Measurements from ENCODE around the gene LHFPL2. TPM values are rescaled to one million over a fixed set of nuclear protein-coding genes. Genes with fewer than 3 reads are reported as not detected.

LHFPL2 gene
- total and polyA plus RNA-seq, 2 donors (not counting 1 experiment from before 2014, with no cell fraction given), result 3.8 to 35.5 TPM

- ATAC-seq (ENCODE audit: low read depth) (no peak), DNase-seq (no peak)
- H2AFZ ChIP-seq (ENCODE audit: insufficient read depth, low read depth, low read length, poor library complexity, severe bottlenecking), result no peak overlapping the region
- no peaks in the 10 kb centered on the region for H3K79me2 ChIP-seq (ENCODE audit: control insufficient read depth, insufficient read depth, low read length)
- no peaks in the 10 kb centered on the region for H3K36me3 ChIP-seq (replicated peaks in 1 of 2; ENCODE audit: control extremely low read depth in 1 of 2, control insufficient read depth in 1 of 2, extremely low read depth in 1 of 2, insufficient read depth in 2 of 2, low read length in 1 of 2)
- ChIA-PET CTCF (no interaction called here), POLR2A (no interaction called here)
- no peaks in the 10 kb centered on the region for H4K20me1 ChIP-seq (ENCODE audit: control insufficient read depth, insufficient read depth, low read length, poor library complexity, severe bottlenecking)
- H3K27ac ChIP-seq (ENCODE audit: low read length in 2 of 2), result no peak overlapping the region
- H3K4me2 ChIP-seq (replicated peaks; ENCODE audit: low read depth, low read length, poor library complexity, severe bottlenecking), result no peak overlapping the region
- no peak overlapping the region for H3K9ac ChIP-seq (ENCODE audit: low read length)
- H3K27me3 Mint-ChIP-seq, result no peaks in the 10 kb centered on the region
- H3K4me3 ChIP-seq (ENCODE audit: control extremely low read depth in 1 of 5, extremely low read depth in 1 of 5, insufficient read depth in 1 of 5, low read depth in 2 of 5, low read length in 4 of 5), result no peak overlapping the region
- no peaks in the 10 kb centered on the region for H3K27me3 ChIP-seq (replicated peaks in 1 of 4; ENCODE audit: control extremely low read depth in 1 of 4, control insufficient read depth in 3 of 4, insufficient read depth in 4 of 4, low read length in 3 of 4)
- no peak for TF ChIP-seq CTCF (IDR thresholded peaks at IDR 0.05)
- peaks cover 20% of the 10 kb centered on the region for H3K4me1 Mint-ChIP-seq
- H3K4me1 ChIP-seq (ENCODE audit: control insufficient read depth in 2 of 2, insufficient read depth in 2 of 2, low read length in 2 of 2), result peaks cover 9 to 14% of the 10 kb centered on the region in 2 donors
- no peaks in the 10 kb centered on the region for H3K9me3 Mint-ChIP-seq (ENCODE audit: insufficient read depth)
- H3K9me3 ChIP-seq (ENCODE audit: control extremely low read depth in 1 of 3, control insufficient read depth in 2 of 3, insufficient read depth in 1 of 3, low read length in 2 of 3), result no peaks in the 10 kb centered on the region
- H3K4me3 Mint-ChIP-seq, result no peak overlapping the region
- 97% methylated on average over 4 of the region's 4 CpGs for WGBS (ENCODE audit: insufficient coverage)
- no peak overlapping the region for H3K27ac Mint-ChIP-seq
- intact Hi-C loops (cut with micrococcal nuclease), result no loop called here
Observed at GRCh38 chr5:78595458-78595921, 53.1 kb downstream of the LHFPL2 start.

GRCh38 chr5:78594610-78595457, 53.7 kb downstream of the LHFPL2 start:
- WGBS (ENCODE audit: insufficient coverage), result 97% methylated on average over 4 of the region's 7 CpGs
- no peak overlapping the region for H3K4me3 ChIP-seq (ENCODE audit: control extremely low read depth in 1 of 5, extremely low read depth in 1 of 5, insufficient read depth in 1 of 5, low read depth in 2 of 5, low read length in 4 of 5)
- DNase-seq (no peak), ATAC-seq (ENCODE audit: low read depth) (no peak)
- TF ChIP-seq CTCF (IDR thresholded peaks at IDR 0.05) (no peak), EZH2 (IDR thresholded peaks at IDR 0.05; ENCODE audit: borderline replicate concordance, insufficient read depth, low read depth, low read length, poor library complexity, severe bottlenecking) (no peak)
- no peak overlapping the region for H3K9ac ChIP-seq (ENCODE audit: low read length)
- H3K36me3 ChIP-seq (replicated peaks in 1 of 2; ENCODE audit: control extremely low read depth in 1 of 2, control insufficient read depth in 1 of 2, extremely low read depth in 1 of 2, insufficient read depth in 2 of 2, low read length in 1 of 2), result no peaks in the 10 kb centered on the region
- H3K79me2 ChIP-seq (ENCODE audit: control insufficient read depth, insufficient read depth, low read length), result no peaks in the 10 kb centered on the region
- H3K27ac ChIP-seq (ENCODE audit: low read length in 2 of 2), result no peak overlapping the region
- H3K9me3 ChIP-seq (ENCODE audit: control extremely low read depth in 1 of 3, control insufficient read depth in 2 of 3, insufficient read depth in 1 of 3, low read length in 2 of 3), result no peaks in the 10 kb centered on the region
- peaks cover 9 to 14% of the 10 kb centered on the region in 2 donors for H3K4me1 ChIP-seq (ENCODE audit: control insufficient read depth in 2 of 2, insufficient read depth in 2 of 2, low read length in 2 of 2)
- Mint-ChIP-seq H3K9me3 (ENCODE audit: insufficient read depth) (no peaks in the 10 kb centered on the region), H3K4me3 (no peak overlapping the region), H3K27ac (no peak overlapping the region), H3K4me1 (peaks cover 20% of the 10 kb centered on the region), H3K27me3 (no peaks in the 10 kb centered on the region)
- no peaks in the 10 kb centered on the region for H3K27me3 ChIP-seq (replicated peaks in 1 of 4; ENCODE audit: control extremely low read depth in 1 of 4, control insufficient read depth in 3 of 4, insufficient read depth in 4 of 4, low read length in 3 of 4)
- POLR2A ChIA-PET, result no interaction called here
- no peak overlapping the region for H2AFZ ChIP-seq (ENCODE audit: insufficient read depth, low read depth, low read length, poor library complexity, severe bottlenecking)
- CTCF ChIA-PET, result no interaction called here
- intact Hi-C loops (cut with micrococcal nuclease), result no loop called here
- H4K20me1 ChIP-seq (ENCODE audit: control insufficient read depth, insufficient read depth, low read length, poor library complexity, severe bottlenecking), result no peaks in the 10 kb centered on the region
- no peak overlapping the region for H3K4me2 ChIP-seq (replicated peaks; ENCODE audit: low read depth, low read length, poor library complexity, severe bottlenecking)
